Measurements from ENCODE around the gene MAPKAPK3. TPM values are rescaled to one million over a fixed set of nuclear protein-coding genes. Genes with fewer than 3 reads are reported as not detected.

MAPKAPK3 gene
- polyA plus RNA-seq, 3 donors from 2014 or later, result 57.2 to 92.0 (median 91.2) TPM

- H3K9me3 Mint-ChIP-seq, result no peaks in the 10 kb centered on the region
- peaks cover 78 to 80% of the 10 kb centered on the region in 2 donors for H3K4me1 Mint-ChIP-seq
- peak overlapping the region; percentile 87 to 94 (median 92) for H3K27ac Mint-ChIP-seq
- peak overlapping the region; percentile 82 to 93 (median 89) for H3K4me3 Mint-ChIP-seq
- H3K27me3 Mint-ChIP-seq (ENCODE audit: low read depth in 3 of 3), result peaks cover 0 to 9% (median 3%) of the 10 kb centered on the region in 3 donors
- H3K36me3 Mint-ChIP-seq, result no peaks in the 10 kb centered on the region
- DNase-seq, result peak; percentile 76 to 82 (median 80)
Measured at GRCh38 chr3:50616003-50616769, 765 bp upstream of the MAPKAPK3 start.

- peaks cover 0 to 7% (median 3%) of the 10 kb centered on the region in 3 donors for H3K27me3 Mint-ChIP-seq (ENCODE audit: low read depth in 3 of 3)
- H3K4me1 Mint-ChIP-seq, result peaks cover 79 to 80% of the 10 kb centered on the region in 2 donors
Measured at GRCh38 chr3:50616770-50617095, 218 bp upstream of the MAPKAPK3 start.

GRCh38 chr3:50617911-50618481 is 1.0 kb downstream of the MAPKAPK3 start:
- H3K27me3 Mint-ChIP-seq (ENCODE audit: low read depth in 3 of 3), result peaks cover 0 to 3% (median 2%) of the 10 kb centered on the region in 3 donors
- H3K36me3 Mint-ChIP-seq, result peaks cover 0 to 4% (median 0%) of the 10 kb centered on the region in 3 donors
- H3K27ac Mint-ChIP-seq, result peak overlapping the region; percentile 89 to 97 (median 93)
- H3K9me3 Mint-ChIP-seq, result no peaks in the 10 kb centered on the region
- peaks cover 79% of the 10 kb centered on the region in 2 donors for H3K4me1 Mint-ChIP-seq
- DNase-seq, result no peak
- H3K4me3 Mint-ChIP-seq, result peak overlapping the region; percentile 82 to 93 (median 91)

More at GRCh38 chr3:50616770-50617095, 218 bp upstream of the MAPKAPK3 start:
- Mint-ChIP-seq H3K4me3 (peak overlapping the region; percentile 82 to 93 (median 89)), H3K9me3 (no peaks in the 10 kb centered on the region), H3K36me3 (no peaks in the 10 kb centered on the region), H3K27ac (peak overlapping the region; percentile 87 to 94 (median 92))
- peak; percentile 95 to 96 (median 96) for DNase-seq

GRCh38 chr3:50620420-50620819 is 3.5 kb downstream of the MAPKAPK3 start:
- Mint-ChIP-seq H3K4me3 (peak overlapping the region; percentile 53 to 91 (median 82)), H3K27me3 (ENCODE audit: low read depth in 3 of 3) (peaks cover 0 to 3% (median 2%) of the 10 kb centered on the region in 3 donors), H3K36me3 (peaks cover 0 to 4% (median 0%) of the 10 kb centered on the region in 3 donors), H3K9me3 (no peaks in the 10 kb centered on the region), H3K27ac (peak overlapping the region; percentile 90 to 97 (median 93)), H3K4me1 (peaks cover 84 to 86% of the 10 kb centered on the region in 2 donors)
- no peak for DNase-seq

GRCh38 chr3:50620820-50621219 is 3.9 kb downstream of the MAPKAPK3 start:
- H3K4me1 Mint-ChIP-seq, result peaks cover 83 to 86% of the 10 kb centered on the region in 2 donors
- peak overlapping the region; percentile 90 to 97 (median 93) for H3K27ac Mint-ChIP-seq
- no peaks in the 10 kb centered on the region for H3K9me3 Mint-ChIP-seq
- H3K27me3 Mint-ChIP-seq (ENCODE audit: low read depth in 3 of 3), result peaks cover 0 to 3% (median 2%) of the 10 kb centered on the region in 3 donors
- peaks cover 0 to 4% (median 0%) of the 10 kb centered on the region in 3 donors for H3K36me3 Mint-ChIP-seq
- peak overlapping the region; percentile 53 to 91 (median 82) for H3K4me3 Mint-ChIP-seq
- DNase-seq, result no peak

- Mint-ChIP-seq H3K27ac (peak overlapping the region; percentile 71 to 95 (median 90)), H3K4me3 (peak overlapping the region in 2 of 5 donors; percentile 10 to 76)
Measured at GRCh38 chr3:50622881-50623280, 5.9 kb downstream of the MAPKAPK3 start.

GRCh38 chr3:50623840-50624474 is 7.0 kb downstream of the MAPKAPK3 start:
- Mint-ChIP-seq H3K4me1 (peaks cover 87 to 95% of the 10 kb centered on the region in 2 donors), H3K27ac (peak overlapping the region; percentile 89 to 95 (median 92))
- DNase-seq, result peak in 2 of 3 donors; percentile 40 to 44

More at GRCh38 chr3:50622881-50623280, 5.9 kb downstream of the MAPKAPK3 start:
- DNase-seq, result no peak
- Mint-ChIP-seq H3K9me3 (no peaks in the 10 kb centered on the region), H3K36me3 (peaks cover 0 to 4% (median 0%) of the 10 kb centered on the region in 3 donors), H3K27me3 (ENCODE audit: low read depth in 3 of 3) (peaks cover 0 to 2% (median 0%) of the 10 kb centered on the region in 3 donors), H3K4me1 (peaks cover 90 to 96% of the 10 kb centered on the region in 2 donors)

GRCh38 chr3:50624634-50625033 is 7.7 kb downstream of the MAPKAPK3 start:
- no peak for DNase-seq
- Mint-ChIP-seq H3K4me3 (peak overlapping the region; percentile 75 to 83 (median 80)), H3K27me3 (ENCODE audit: low read depth in 3 of 3) (peaks cover 0 to 2% (median 0%) of the 10 kb centered on the region in 3 donors), H3K36me3 (peaks cover 0 to 4% (median 0%) of the 10 kb centered on the region in 3 donors), H3K4me1 (peaks cover 87 to 95% of the 10 kb centered on the region in 2 donors), H3K9me3 (no peaks in the 10 kb centered on the region), H3K27ac (peak overlapping the region; percentile 89 to 95 (median 92))

More at GRCh38 chr3:50623840-50624474, 7.0 kb downstream of the MAPKAPK3 start:
- Mint-ChIP-seq H3K9me3 (no peaks in the 10 kb centered on the region), H3K27me3 (ENCODE audit: low read depth in 3 of 3) (peaks cover 0 to 2% (median 0%) of the 10 kb centered on the region in 3 donors), H3K4me3 (peak overlapping the region; percentile 75 to 83 (median 80)), H3K36me3 (peaks cover 0 to 4% (median 0%) of the 10 kb centered on the region in 3 donors)

- Mint-ChIP-seq H3K27me3 (ENCODE audit: low read depth in 3 of 3) (peaks cover 0 to 2% (median 0%) of the 10 kb centered on the region in 3 donors), H3K4me1 (peaks cover 87 to 95% of the 10 kb centered on the region in 2 donors), H3K9me3 (no peaks in the 10 kb centered on the region), H3K4me3 (peak overlapping the region in 3 of 5 donors; percentile 38 to 50 (median 39)), H3K36me3 (peaks cover 0 to 4% (median 0%) of the 10 kb centered on the region in 3 donors), H3K27ac (peak overlapping the region in 5 of 6 donors; percentile 62 to 95 (median 91))
- DNase-seq, result no peak
Measured at GRCh38 chr3:50625231-50626182, 8.6 kb downstream of the MAPKAPK3 start.

- no peak overlapping the region for H3K4me3 Mint-ChIP-seq
- no peaks in the 10 kb centered on the region for H3K9me3 Mint-ChIP-seq
- H3K36me3 Mint-ChIP-seq, result peaks cover 0 to 4% (median 0%) of the 10 kb centered on the region in 3 donors
- H3K27me3 Mint-ChIP-seq (ENCODE audit: low read depth in 3 of 3), result peaks cover 0 to 2% (median 0%) of the 10 kb centered on the region in 3 donors
- peak overlapping the region in 2 of 6 donors; percentile 55 to 56 for H3K27ac Mint-ChIP-seq
- peaks cover 89 to 97% of the 10 kb centered on the region in 2 donors for H3K4me1 Mint-ChIP-seq
- DNase-seq, result no peak
Measured at GRCh38 chr3:50626401-50626800, 9.4 kb downstream of the MAPKAPK3 start.

GRCh38 chr3:50627407-50628051 is 10.6 kb downstream of the MAPKAPK3 start:
- peak overlapping the region; percentile 24 to 74 (median 48) for H3K27ac Mint-ChIP-seq
- no peaks in the 10 kb centered on the region for H3K9me3 Mint-ChIP-seq
- no peak for DNase-seq
- no peaks in the 10 kb centered on the region for H3K36me3 Mint-ChIP-seq
- H3K4me1 Mint-ChIP-seq, result peaks cover 93 to 99% of the 10 kb centered on the region in 2 donors
- H3K27me3 Mint-ChIP-seq (ENCODE audit: low read depth in 3 of 3), result peaks cover 0 to 2% (median 2%) of the 10 kb centered on the region in 3 donors
- no peak overlapping the region for H3K4me3 Mint-ChIP-seq

- no peak for DNase-seq
- no peaks in the 10 kb centered on the region for H3K9me3 Mint-ChIP-seq
- peaks cover 93 to 99% of the 10 kb centered on the region in 2 donors for H3K4me1 Mint-ChIP-seq
- H3K27ac Mint-ChIP-seq, result peak overlapping the region in 2 of 6 donors; percentile 44 to 60
- peaks cover 0 to 6% (median 2%) of the 10 kb centered on the region in 3 donors for H3K27me3 Mint-ChIP-seq (ENCODE audit: low read depth in 3 of 3)
- H3K4me3 Mint-ChIP-seq, result no peak overlapping the region
- no peaks in the 10 kb centered on the region for H3K36me3 Mint-ChIP-seq
Measured at GRCh38 chr3:50628601-50629000, 11.7 kb downstream of the MAPKAPK3 start.

Data from immature natural killer cell (primary cell).